H1 (cell line): ENCODE measurements around the gene GNAQ. TPM values are rescaled to one million over a fixed set of nuclear protein-coding genes. Genes with fewer than 3 reads are reported as not detected.

ENCODE experiments used
- CTCF ChIA-PET: fragments of 300-600 bp; sonication (Branson Sonifier 250); formaldehyde crosslinking; loops from one replicate; lab custom pipeline; 2021; ENCODE audit not compliant: partially characterized antibody; lab: Charles Lee
- POLR2A ChIA-PET: fragments of 300-600 bp; sonication (Branson Sonifier 250); formaldehyde crosslinking; loops from one replicate; lab custom pipeline; 2021; ENCODE audit warnings: inconsistent platforms; ENCODE audit not compliant: partially characterized antibody; lab: Charles Lee
- DNase-seq, 2 experiments: peaks; one replicate each; pipeline versions ENCODE4 v3.0.0 to v3.0.0-alpha.2; 2010 to 2022; ENCODE audit warnings: low spot score in 2 of 2, low read depth in 1 of 2, mixed read lengths in 1 of 2
- FAIRE-seq: peaks from 2 replicates; lab custom pipeline; 2011; peaks lifted over from hg19 to GRCh38; lab: Jason Lieb, UNC
- H2AFZ ChIP-seq: 2 replicates; pipeline ENCODE4 v1.8.1; 2012; ENCODE audit warnings: low read length, inconsistent platforms
- H2AK5ac ChIP-seq: 2 replicates; pipeline ENCODE4 v1.6.1; 2013; ENCODE audit warnings: low read depth, low read length
- H2BK120ac ChIP-seq: replicated peaks from 2 replicates; pipeline ENCODE3; 2013; ENCODE audit warnings: low read depth, low read length, inconsistent platforms
- H2BK12ac ChIP-seq: 2 replicates; pipeline ENCODE4 v1.6.1; 2013; ENCODE audit warnings: low read depth, low read length
- H2BK15ac ChIP-seq: 2 replicates; pipeline ENCODE4 v1.6.1; 2013; ENCODE audit warnings: low read length
- H2BK20ac ChIP-seq: 2 replicates; pipeline ENCODE4 v1.6.1; 2013; ENCODE audit warnings: low read length
- H2BK5ac ChIP-seq: 2 replicates; pipeline ENCODE4 v1.6.1; 2013; ENCODE audit warnings: low read depth, low read length
- H3K14ac ChIP-seq: 2 replicates; pipeline ENCODE4 v1.6.1; 2013; ENCODE audit warnings: inconsistent platforms; ENCODE audit not compliant: insufficient read length
- H3K18ac ChIP-seq: 2 replicates; pipeline ENCODE4 v1.6.1; 2013; ENCODE audit warnings: low read length; ENCODE audit errors: extremely low read depth
- H3K23ac ChIP-seq: 2 replicates; pipeline ENCODE4 v1.6.1; 2013; ENCODE audit warnings: inconsistent platforms; ENCODE audit not compliant: insufficient read length
- H3K23me2 ChIP-seq: 2 replicates; pipeline ENCODE4 v1.6.1; 2013; ENCODE audit warnings: low read depth, low read length
- H3K27ac ChIP-seq: 2 replicates; pipeline ENCODE4 v1.6.1; 2011; ENCODE audit warnings: low read depth, low read length, inconsistent platforms
- H3K27me3 ChIP-seq, 4 experiments: replicated peaks in 1 of 4; 1 replicate in 1 of 4; 2 replicates in 3 of 4; pipeline versions ENCODE4 v1.6.1 to v1.8.1; 2011 to 2013; ENCODE audit warnings: low read length in 3 of 4, mild to moderate bottlenecking in 3 of 4, inconsistent platforms in 2 of 4, mixed read lengths in 2 of 4, moderate library complexity in 1 of 4; ENCODE audit not compliant: control insufficient read depth in 3 of 4, insufficient read depth in 3 of 4; ENCODE audit errors: extremely low read depth in 1 of 4
- H3K36me3 ChIP-seq, 4 experiments: 2 replicates each; pipeline versions ENCODE4 v1.6.1 to v1.8.1; 2011 to 2013; ENCODE audit warnings: mild to moderate bottlenecking in 4 of 4, low read length in 3 of 4, moderate library complexity in 2 of 4, control low read depth in 1 of 4, inconsistent platforms in 1 of 4; ENCODE audit not compliant: insufficient read depth in 4 of 4, control insufficient read depth in 2 of 4
- H3K4ac ChIP-seq: replicated peaks from 2 replicates; pipeline ENCODE3; 2013; ENCODE audit warnings: low read length, low read depth, mixed read lengths, inconsistent platforms; ENCODE audit not compliant: insufficient read length
- H3K4me1 ChIP-seq, 4 experiments: replicated peaks in 1 of 4; 1 replicate in 1 of 4; 2 replicates in 3 of 4; pipeline versions ENCODE4 v1.6.1 to v1.8.1; 2011 to 2013; ENCODE audit warnings: low read length in 3 of 4, inconsistent platforms in 2 of 4, mixed read lengths in 1 of 4; ENCODE audit not compliant: insufficient read depth in 4 of 4, control insufficient read depth in 3 of 4
- H3K4me2 ChIP-seq, 2 experiments: 2 replicates each; pipeline versions ENCODE4 v1.6.1 to v1.8.1; 2011 to 2013; ENCODE audit warnings: low read depth in 2 of 2, low read length in 2 of 2, control low read depth in 1 of 2, inconsistent platforms in 1 of 2, mild to moderate bottlenecking in 1 of 2; ENCODE audit not compliant: insufficient read depth in 1 of 2
- H3K4me3 ChIP-seq, 4 experiments: fragments of 200-600, 300-600 bp in 1 of 4; sonication (generic), shearing (Covaris generic), sonication (Bioruptor Twin) in 1 of 4; 2 replicates each; pipeline versions ENCODE4 v1.5.1 to v1.8.1; 2011 to 2016; ENCODE audit warnings: low read length in 4 of 4, low read depth in 3 of 4, control low read depth in 2 of 4, inconsistent platforms in 2 of 4, mild to moderate bottlenecking in 2 of 4, mixed read lengths in 1 of 4, moderate library complexity in 1 of 4; ENCODE audit not compliant: insufficient read depth in 2 of 4; ENCODE audit errors: extremely low read depth in 1 of 4
- H3K56ac ChIP-seq: replicated peaks from 2 replicates; pipeline ENCODE3; 2013; ENCODE audit warnings: low read depth, mild to moderate bottlenecking, mixed read lengths, low read length, inconsistent platforms; ENCODE audit not compliant: insufficient read length
- H3K79me1 ChIP-seq: 2 replicates; pipeline ENCODE4 v1.6.1; 2013; ENCODE audit warnings: low read depth, low read length, control low read depth
- H3K79me2 ChIP-seq, 2 experiments: 2 replicates each; pipeline versions ENCODE4 v1.6.1 to v1.8.1; 2012 to 2013; ENCODE audit warnings: low read length in 2 of 2, mild to moderate bottlenecking in 2 of 2, inconsistent platforms in 1 of 2; ENCODE audit not compliant: insufficient read depth in 2 of 2, control insufficient read depth in 1 of 2
- H3K9ac ChIP-seq, 4 experiments: replicated peaks in 1 of 4; 1 replicate in 1 of 4; 2 replicates in 3 of 4; pipeline versions ENCODE4 v1.6.1 to v1.8.1; 2011 to 2013; ENCODE audit warnings: low read depth in 3 of 4, low read length in 3 of 4, control low read depth in 2 of 4, mild to moderate bottlenecking in 2 of 4, moderate library complexity in 2 of 4, inconsistent platforms in 1 of 4; ENCODE audit errors: extremely low read depth in 1 of 4
- H3K9me3 ChIP-seq, 2 experiments: 2 replicates each; pipeline versions ENCODE4 v1.6.1 to v1.8.1; 2012 to 2013; ENCODE audit warnings: mild to moderate bottlenecking in 2 of 2, moderate library complexity in 2 of 2, control low read depth in 1 of 2, inconsistent platforms in 1 of 2, low read depth in 1 of 2, low read length in 1 of 2, mixed read lengths in 1 of 2; ENCODE audit not compliant: insufficient read depth in 2 of 2
- H4K20me1 ChIP-seq, 2 experiments: replicated peaks in 1 of 2; 2 replicates each; pipeline versions ENCODE3 to v1.8.1; 2011 to 2013; ENCODE audit warnings: inconsistent platforms in 2 of 2, low read length in 2 of 2, mild to moderate bottlenecking in 1 of 2; ENCODE audit not compliant: insufficient read depth in 2 of 2, control insufficient read depth in 1 of 2
- H4K5ac ChIP-seq: 2 replicates; pipeline ENCODE4 v1.6.1; 2013; ENCODE audit warnings: low read length, low read depth, mixed read lengths, inconsistent platforms; ENCODE audit not compliant: insufficient read length
- H4K8ac ChIP-seq: 2 replicates; pipeline ENCODE4 v1.8.0; 2013; ENCODE audit warnings: mild to moderate bottlenecking, moderate library complexity, low read length, inconsistent platforms; ENCODE audit not compliant: insufficient read depth; ENCODE audit errors: extremely low read depth
- H4K91ac ChIP-seq: replicated peaks from 2 replicates; pipeline ENCODE3; 2013; ENCODE audit warnings: low read length, mixed read lengths, inconsistent platforms; ENCODE audit not compliant: insufficient read length
- JUN ChIP-seq: IDR thresholded peaks from 2 replicates; pipeline ENCODE4 v1.6.1; 2011; ENCODE audit warnings: low read depth, mild to moderate bottlenecking, improper control_type of control experiment, low read length
- RFX5 ChIP-seq: IDR thresholded peaks from 2 replicates; pipeline ENCODE4 v1.6.1; 2011; ENCODE audit warnings: low read depth, low read length, improper control_type of control experiment, borderline replicate concordance
- RXRA ChIP-seq: IDR thresholded peaks from 2 replicates; pipeline ENCODE4 v1.6.1; 2011; ENCODE audit warnings: low read depth, mild to moderate bottlenecking, low read length, moderate library complexity; ENCODE audit not compliant: insufficient read depth
- SIN3A ChIP-seq, 2 experiments: IDR thresholded peaks in 1 of 2; conservative IDR thresholded peaks in 1 of 2; 2 replicates each; pipeline ENCODE4 v1.6.1; 2011 to 2012; ENCODE audit warnings: low read length in 2 of 2, improper control_type of control experiment in 1 of 2, low read depth in 1 of 2, mild to moderate bottlenecking in 1 of 2
- SP4 ChIP-seq: IDR thresholded peaks from 2 replicates; pipeline ENCODE4 v1.6.1; 2012; ENCODE audit warnings: low read length, inconsistent platforms
- WGBS, 2 experiments: shearing (Covaris generic) in 1 of 2; methylation state at CpG; one replicate each; pipeline versions ENCODE4 v1.1.6 to v1.1.7; 2013 to 2015; ENCODE audit warnings: low lambda C conversion rate in 2 of 2, mixed read lengths in 2 of 2, inconsistent platforms in 1 of 2, low coverage in 1 of 2, missing lambda C conversion rate in 1 of 2; ENCODE audit not compliant: insufficient replicate concordance in 2 of 2, insufficient coverage in 1 of 2, insufficient read length in 1 of 2; ENCODE audit errors: extremely low coverage in 1 of 2, missing lambda C conversion rate in 1 of 2; 5-methylcytosine and 5-hydroxymethylcytosine counted together
- polyA plus RNA-seq, 7 experiments: library from polyadenylated mRNA; depleted of rRNA in 3 of 7; stranded (reverse) in 5 of 7; unstranded in 2 of 7; fragments of >200 nt in 5 of 7; fragments of 200-250 nt in 2 of 7; gene quantifications; 1 replicate in 5 of 7; 2 replicates in 1 of 7; 4 replicates in 1 of 7; pipeline versions ENCODE4 v1.2.1 to v1.2.3, GENCODE V29; 2011 to 2013; ENCODE audit warnings: missing spikeins in 2 of 7, mixed read lengths in 2 of 7
- total RNA-seq: library from RNA; stranded (reverse); fragmentation: NEBNext Ultra II Directional; extraction: Animal tissue kit (Norgen Biotek cat#: 25700); gene quantifications from 2 replicates; pipeline ENCODE4 v1.2.1, GENCODE V29; 2021
- TF ChIP-seq, protein P1 (sequence below), 3 experiments: IDR thresholded peaks; 1 replicate in 2 of 3; 2 replicates in 1 of 3; pipeline versions ENCODE4 v1.5.1 to v1.6.1; 2011; ENCODE audit warnings: low read length in 3 of 3, mild to moderate bottlenecking in 3 of 3, inconsistent platforms in 2 of 3, low read depth in 1 of 3, moderate library complexity in 1 of 3; ENCODE audit not compliant: insufficient read depth in 1 of 3; ENCODE audit errors: control extremely low read depth in 1 of 3
- TF ChIP-seq, protein P2 (sequence below): IDR thresholded peaks from 2 replicates; pipeline ENCODE4 v1.6.1; 2011; ENCODE audit warnings: low read length, improper control_type of control experiment

The GNAQ gene
- total and polyA plus RNA-seq, 2 of the 8 experiments (the other 6 are each of a cell fraction or from before 2014, with no cell fraction given): 22.8 to 63.8 TPM

DNA sequence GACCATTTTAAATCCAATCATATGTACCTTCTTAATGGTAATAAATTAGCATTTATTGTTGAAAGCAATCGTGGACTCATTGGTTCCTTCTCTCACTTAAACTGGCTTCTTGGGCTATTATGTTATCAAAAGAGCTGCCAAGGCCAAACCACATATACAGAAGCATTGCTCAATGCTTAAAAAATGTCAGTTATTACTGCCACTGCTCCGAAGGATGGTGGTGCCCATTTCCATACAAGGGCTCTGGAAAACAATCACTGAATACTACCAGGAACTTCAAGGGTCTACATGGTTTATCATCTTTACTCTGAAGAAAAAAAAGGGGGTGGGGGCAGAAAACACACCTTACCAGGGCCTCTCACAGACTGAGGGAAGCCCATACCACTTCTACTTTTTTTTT, 104.3 kb downstream of the GNAQ start:
- H2BK12ac ChIP-seq: no peak overlapping the region
- POLR2A ChIA-PET: interaction anchor here (1.5 kb wide), 1 partner anchor 11 kb away, joined by 4 read pairs; no protein-coding TSS in a partner anchor
- no peak overlapping the region for H3K4me2 ChIP-seq
- no peak overlapping the region for H3K4ac ChIP-seq
- no peak overlapping the region for H2AFZ ChIP-seq
- no peak overlapping the region for H4K5ac ChIP-seq
- no peak overlapping the region for H3K9ac ChIP-seq
- no peaks in the 10 kb centered on the region; a peak in 1 of 8 replicates for H3K36me3 ChIP-seq
- WGBS, 2 experiments: 84% methylated on average over 2 of the region's 2 CpGs; no CpG with 5 or more reads in 1 of the 2 experiments
- H3K4me1 ChIP-seq: no peaks in the 10 kb centered on the region; a peak in 1 of 7 replicates
- H3K23ac ChIP-seq: no peak overlapping the region
- no peak overlapping the region for H2BK120ac ChIP-seq
- no peak overlapping the region for H3K18ac ChIP-seq
- no peak overlapping the region for H2BK15ac ChIP-seq
- H3K9me3 ChIP-seq: no peaks in the 10 kb centered on the region
- no peak overlapping the region for H4K8ac ChIP-seq
- H3K79me1 ChIP-seq: no peaks in the 10 kb centered on the region; the same call in 1 of the 2 replicates
- H2BK20ac ChIP-seq: no peak overlapping the region
- no peaks in the 10 kb centered on the region for H3K23me2 ChIP-seq
- CTCF ChIA-PET: no interaction called here
- peaks cover 0 to 40% of the 10 kb centered on the region in 2 experiments; a peak in 2 of 4 replicates for H3K79me2 ChIP-seq
- DNase-seq (no peak), FAIRE-seq (no peak)
- H2BK5ac ChIP-seq: no peak overlapping the region
- no peak overlapping the region for H3K14ac ChIP-seq
- no peaks in the 10 kb centered on the region for H3K27me3 ChIP-seq
- H4K91ac ChIP-seq: no peak overlapping the region
- H3K56ac ChIP-seq: no peak overlapping the region
- no peak overlapping the region for H2AK5ac ChIP-seq
- no peak overlapping the region for H3K27ac ChIP-seq
- no peaks in the 10 kb centered on the region for H4K20me1 ChIP-seq
- H3K4me3 ChIP-seq: no peak overlapping the region
- TF ChIP-seq, protein P1, sequence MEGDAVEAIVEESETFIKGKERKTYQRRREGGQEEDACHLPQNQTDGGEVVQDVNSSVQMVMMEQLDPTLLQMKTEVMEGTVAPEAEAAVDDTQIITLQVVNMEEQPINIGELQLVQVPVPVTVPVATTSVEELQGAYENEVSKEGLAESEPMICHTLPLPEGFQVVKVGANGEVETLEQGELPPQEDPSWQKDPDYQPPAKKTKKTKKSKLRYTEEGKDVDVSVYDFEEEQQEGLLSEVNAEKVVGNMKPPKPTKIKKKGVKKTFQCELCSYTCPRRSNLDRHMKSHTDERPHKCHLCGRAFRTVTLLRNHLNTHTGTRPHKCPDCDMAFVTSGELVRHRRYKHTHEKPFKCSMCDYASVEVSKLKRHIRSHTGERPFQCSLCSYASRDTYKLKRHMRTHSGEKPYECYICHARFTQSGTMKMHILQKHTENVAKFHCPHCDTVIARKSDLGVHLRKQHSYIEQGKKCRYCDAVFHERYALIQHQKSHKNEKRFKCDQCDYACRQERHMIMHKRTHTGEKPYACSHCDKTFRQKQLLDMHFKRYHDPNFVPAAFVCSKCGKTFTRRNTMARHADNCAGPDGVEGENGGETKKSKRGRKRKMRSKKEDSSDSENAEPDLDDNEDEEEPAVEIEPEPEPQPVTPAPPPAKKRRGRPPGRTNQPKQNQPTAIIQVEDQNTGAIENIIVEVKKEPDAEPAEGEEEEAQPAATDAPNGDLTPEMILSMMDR (IDR thresholded peaks at IDR 0.05; ENCODE audit: control extremely low read depth in 1 of 3, insufficient read depth in 1 of 3, low read depth in 1 of 3, low read length in 3 of 3): no peak
- no peak for TF ChIP-seq SIN3A (conservative IDR thresholded peaks at IDR 0.05 in 1 of 2, IDR thresholded peaks at IDR 0.05 in 1 of 2; ENCODE audit: low read depth in 1 of 2, low read length in 2 of 2)
- no peak for TF ChIP-seq JUN
- no peak for TF ChIP-seq RFX5
- TF ChIP-seq RXRA: no peak
- TF ChIP-seq SP4: no peak
- TF ChIP-seq, protein P2, sequence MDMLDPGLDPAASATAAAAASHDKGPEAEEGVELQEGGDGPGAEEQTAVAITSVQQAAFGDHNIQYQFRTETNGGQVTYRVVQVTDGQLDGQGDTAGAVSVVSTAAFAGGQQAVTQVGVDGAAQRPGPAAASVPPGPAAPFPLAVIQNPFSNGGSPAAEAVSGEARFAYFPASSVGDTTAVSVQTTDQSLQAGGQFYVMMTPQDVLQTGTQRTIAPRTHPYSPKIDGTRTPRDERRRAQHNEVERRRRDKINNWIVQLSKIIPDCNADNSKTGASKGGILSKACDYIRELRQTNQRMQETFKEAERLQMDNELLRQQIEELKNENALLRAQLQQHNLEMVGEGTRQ: no peak
